MM.1S (cell line): Measurements from ENCODE around the gene PKD1L1.

Experiments used
- EZH2 ChIP-seq: fragments of 300-600 bp; sonication (generic); optimal IDR thresholded peaks from 2 replicates; pipeline ENCODE3; 2017; ENCODE audit warnings: low read depth, mild to moderate bottlenecking, antibody characterized with exemption, low read length, mixed read lengths
- EZH2phosphoT487 ChIP-seq: fragments of 300-600 bp; sonication (generic); IDR thresholded peaks from 2 replicates; pipeline ENCODE4 v1.6.1; 2018; ENCODE audit warnings: antibody characterized with exemption, low read length
- TF ChIP-seq, protein P1 (sequence below): fragments of 300-600 bp; sonication (generic); IDR thresholded peaks from 2 replicates; pipeline ENCODE4 v1.5.1; 2016; ENCODE audit warnings: antibody characterized with exemption, low read length, mixed read lengths

DNA sequence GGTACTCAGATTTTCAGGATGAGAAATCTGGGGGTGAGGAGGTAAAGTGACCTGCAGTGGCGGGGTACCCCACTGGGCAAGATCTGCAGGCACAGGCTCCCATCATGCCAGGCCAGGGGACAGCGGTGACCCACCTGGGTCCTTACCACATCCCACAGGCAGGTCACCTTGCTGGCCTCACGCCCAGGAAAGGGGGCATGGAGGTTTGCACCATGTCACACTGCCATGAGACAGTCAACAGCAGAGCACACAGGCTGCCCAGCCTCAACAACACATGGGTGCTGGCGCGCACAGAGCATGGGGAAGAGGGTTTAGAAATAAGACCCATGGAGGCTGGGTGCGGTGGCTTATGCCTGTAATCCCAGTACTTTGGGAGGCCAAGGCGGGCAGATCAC lies 914 bp downstream of the PKD1L1 start:
- TF ChIP-seq, protein P1, sequence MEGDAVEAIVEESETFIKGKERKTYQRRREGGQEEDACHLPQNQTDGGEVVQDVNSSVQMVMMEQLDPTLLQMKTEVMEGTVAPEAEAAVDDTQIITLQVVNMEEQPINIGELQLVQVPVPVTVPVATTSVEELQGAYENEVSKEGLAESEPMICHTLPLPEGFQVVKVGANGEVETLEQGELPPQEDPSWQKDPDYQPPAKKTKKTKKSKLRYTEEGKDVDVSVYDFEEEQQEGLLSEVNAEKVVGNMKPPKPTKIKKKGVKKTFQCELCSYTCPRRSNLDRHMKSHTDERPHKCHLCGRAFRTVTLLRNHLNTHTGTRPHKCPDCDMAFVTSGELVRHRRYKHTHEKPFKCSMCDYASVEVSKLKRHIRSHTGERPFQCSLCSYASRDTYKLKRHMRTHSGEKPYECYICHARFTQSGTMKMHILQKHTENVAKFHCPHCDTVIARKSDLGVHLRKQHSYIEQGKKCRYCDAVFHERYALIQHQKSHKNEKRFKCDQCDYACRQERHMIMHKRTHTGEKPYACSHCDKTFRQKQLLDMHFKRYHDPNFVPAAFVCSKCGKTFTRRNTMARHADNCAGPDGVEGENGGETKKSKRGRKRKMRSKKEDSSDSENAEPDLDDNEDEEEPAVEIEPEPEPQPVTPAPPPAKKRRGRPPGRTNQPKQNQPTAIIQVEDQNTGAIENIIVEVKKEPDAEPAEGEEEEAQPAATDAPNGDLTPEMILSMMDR, result no peak
- TF ChIP-seq EZH2phosphoT487, result no peak
- TF ChIP-seq EZH2, result no peak
